Activated naive CD4-positive, alpha-beta T cell treated with anti-CD3 and anti-CD28 coated beads, Interleukin-2, amount 10 ng/mL, durations not matched to agents 7 days and 5 days (primary cell): ENCODE measurements around the gene RFX1.
"Not testable (repeated sequence)": the region's sequence is repeated elsewhere in the genome, so short reads cannot be mapped to it uniquely, and the experiment has no call there.

ENCODE experiments used
- CTCF ChIA-PET: fragments of 350-600 bp; sonication (Branson Sonifier 250); formaldehyde crosslinking; loops from one replicate; lab custom pipeline; 2021; ENCODE audit warnings: antibody characterized with exemption; lab: Charles Lee
- DNase-seq: peaks from one replicate; pipeline ENCODE4 v3.0.0-alpha.2; 2020
- H3K27ac Mint-ChIP-seq: one replicate; pipeline ENCODE4 v1.8.0; 2021; ENCODE audit warnings: mild to moderate bottlenecking, moderate library complexity, mixed read lengths
- H3K27me3 Mint-ChIP-seq: one replicate; pipeline ENCODE4 v1.8.0; 2021; ENCODE audit warnings: mild to moderate bottlenecking, mixed read lengths
- H3K36me3 Mint-ChIP-seq: one replicate; pipeline ENCODE4 v1.8.0; 2021; ENCODE audit warnings: mixed read lengths
- H3K4me1 Mint-ChIP-seq: one replicate; pipeline ENCODE4 v1.8.0; 2021; ENCODE audit warnings: mixed read lengths
- H3K4me3 Mint-ChIP-seq: one replicate; pipeline ENCODE4 v1.8.0; 2021; ENCODE audit warnings: mild to moderate bottlenecking, moderate library complexity, mixed read lengths
- H3K9me3 Mint-ChIP-seq: one replicate; pipeline ENCODE4 v1.8.0; 2021; ENCODE audit warnings: mixed read lengths

The RFX1 gene

DNA sequence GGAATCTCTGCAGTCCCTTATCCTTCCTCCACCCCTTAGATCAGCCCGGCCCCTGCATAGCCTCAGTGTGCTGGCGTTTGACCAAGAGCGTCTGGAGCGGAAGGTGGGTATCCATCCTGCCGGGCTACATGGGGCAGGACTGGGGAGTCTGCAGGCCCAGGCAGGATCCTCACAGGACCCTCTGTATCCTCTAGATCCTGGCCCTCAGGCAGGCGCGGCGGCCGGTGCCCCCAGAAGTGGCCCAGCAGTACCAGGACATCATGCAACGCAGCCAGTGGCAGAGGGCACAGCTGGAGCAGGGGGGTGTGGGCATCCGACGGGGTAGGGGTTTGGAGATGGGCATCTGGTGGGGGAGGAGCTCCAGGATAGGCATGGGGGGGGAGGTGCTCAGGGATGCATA is 76.8 kb downstream of the RFX1 start:
- peaks cover 21% of the 10 kb centered on the region for H3K36me3 Mint-ChIP-seq
- no peak for DNase-seq
- H3K27ac Mint-ChIP-seq, result no peak overlapping the region
- no peaks in the 10 kb centered on the region for H3K9me3 Mint-ChIP-seq
- H3K4me3 Mint-ChIP-seq, result no peak overlapping the region
- peaks cover 16% of the 10 kb centered on the region for H3K4me1 Mint-ChIP-seq
- CTCF ChIA-PET, result interaction anchor here (0.7 kb wide), 1 partner anchor 29 kb away, joined by 3 read pairs; no protein-coding TSS in a partner anchor
- H3K27me3 Mint-ChIP-seq, result peaks cover 10% of the 10 kb centered on the region

DNA sequence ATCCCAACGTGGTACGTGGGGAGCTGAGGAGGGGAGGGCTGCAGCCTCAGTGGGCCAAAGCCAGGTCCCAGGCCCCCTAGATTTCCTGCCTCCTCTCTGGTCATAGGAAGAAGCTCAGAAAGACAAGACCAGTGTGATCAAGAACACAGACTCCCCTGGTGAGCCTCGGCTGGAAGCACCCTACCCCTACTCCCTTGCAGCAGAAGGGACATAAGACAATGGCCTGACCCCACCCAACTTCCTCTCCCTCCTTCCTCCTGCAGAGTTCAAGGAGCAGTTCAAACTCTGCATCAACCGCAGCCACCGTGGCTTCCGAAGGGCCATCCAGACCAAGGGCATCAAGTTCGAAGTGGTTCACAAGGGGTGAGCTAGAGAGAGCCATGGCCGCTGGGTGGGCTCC is 79.4 kb downstream of the RFX1 start:
- peaks cover 39% of the 10 kb centered on the region for H3K36me3 Mint-ChIP-seq
- H3K27ac Mint-ChIP-seq, result peak overlapping the region; percentile 42
- no peaks in the 10 kb centered on the region for H3K9me3 Mint-ChIP-seq
- no peak for DNase-seq
- peaks cover 19% of the 10 kb centered on the region for H3K4me1 Mint-ChIP-seq
- CTCF ChIA-PET, result no interaction called here
- no peaks in the 10 kb centered on the region for H3K27me3 Mint-ChIP-seq
- H3K4me3 Mint-ChIP-seq, result no peak overlapping the region

- no peaks in the 10 kb centered on the region for H3K27me3 Mint-ChIP-seq
- no peak overlapping the region for H3K4me3 Mint-ChIP-seq
- peaks cover 20% of the 10 kb centered on the region for H3K4me1 Mint-ChIP-seq
- no peak for DNase-seq
- no peak overlapping the region for H3K27ac Mint-ChIP-seq
- CTCF ChIA-PET, result no interaction called here
- peaks cover 3% of the 10 kb centered on the region for H3K9me3 Mint-ChIP-seq
- peaks cover 46% of the 10 kb centered on the region for H3K36me3 Mint-ChIP-seq
Measured at GRCh38 chr19:13926010-13926409, 80.1 kb downstream of the RFX1 start.

GRCh38 chr19:13923194-13923987 is 82.7 kb downstream of the RFX1 start:
- peaks cover 21% of the 10 kb centered on the region for H3K4me1 Mint-ChIP-seq
- peaks cover 61% of the 10 kb centered on the region for H3K36me3 Mint-ChIP-seq
- H3K27me3 Mint-ChIP-seq, result no peaks in the 10 kb centered on the region
- CTCF ChIA-PET, result interaction anchor here (0.8 kb wide), 1 partner anchor 136 kb away, joined by 3 read pairs; no protein-coding TSS in a partner anchor
- H3K27ac Mint-ChIP-seq, result no peak overlapping the region
- H3K4me3 Mint-ChIP-seq, result no peak overlapping the region
- DNase-seq, result no peak
- H3K9me3 Mint-ChIP-seq, result peaks cover 9% of the 10 kb centered on the region

DNA sequence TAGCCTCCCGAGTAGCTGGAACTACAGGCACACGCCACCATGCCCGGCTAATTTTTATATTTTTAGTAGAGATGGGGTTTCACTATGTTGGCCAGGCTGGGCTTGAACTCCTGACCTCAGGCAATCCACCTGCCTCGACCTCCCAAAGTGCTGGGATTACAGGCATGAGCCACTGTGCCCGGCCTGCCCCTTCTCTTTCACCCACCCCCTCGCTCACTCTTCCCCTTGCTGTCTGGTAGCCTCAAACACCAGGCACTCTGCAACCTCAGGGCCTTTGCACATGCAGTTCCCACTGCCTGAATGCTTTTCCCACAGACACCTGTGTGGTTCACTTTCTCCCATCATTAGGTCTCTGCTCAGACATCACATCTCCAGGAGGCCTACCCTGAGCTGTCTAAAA is 84.0 kb downstream of the RFX1 start:
- peaks cover 58% of the 10 kb centered on the region for H3K36me3 Mint-ChIP-seq
- CTCF ChIA-PET, result interaction anchor here (0.7 to 0.8 kb wide), 2 partner anchors 19 to 20 kb away, joined by 3 read pairs; no protein-coding TSS in a partner anchor

DNA sequence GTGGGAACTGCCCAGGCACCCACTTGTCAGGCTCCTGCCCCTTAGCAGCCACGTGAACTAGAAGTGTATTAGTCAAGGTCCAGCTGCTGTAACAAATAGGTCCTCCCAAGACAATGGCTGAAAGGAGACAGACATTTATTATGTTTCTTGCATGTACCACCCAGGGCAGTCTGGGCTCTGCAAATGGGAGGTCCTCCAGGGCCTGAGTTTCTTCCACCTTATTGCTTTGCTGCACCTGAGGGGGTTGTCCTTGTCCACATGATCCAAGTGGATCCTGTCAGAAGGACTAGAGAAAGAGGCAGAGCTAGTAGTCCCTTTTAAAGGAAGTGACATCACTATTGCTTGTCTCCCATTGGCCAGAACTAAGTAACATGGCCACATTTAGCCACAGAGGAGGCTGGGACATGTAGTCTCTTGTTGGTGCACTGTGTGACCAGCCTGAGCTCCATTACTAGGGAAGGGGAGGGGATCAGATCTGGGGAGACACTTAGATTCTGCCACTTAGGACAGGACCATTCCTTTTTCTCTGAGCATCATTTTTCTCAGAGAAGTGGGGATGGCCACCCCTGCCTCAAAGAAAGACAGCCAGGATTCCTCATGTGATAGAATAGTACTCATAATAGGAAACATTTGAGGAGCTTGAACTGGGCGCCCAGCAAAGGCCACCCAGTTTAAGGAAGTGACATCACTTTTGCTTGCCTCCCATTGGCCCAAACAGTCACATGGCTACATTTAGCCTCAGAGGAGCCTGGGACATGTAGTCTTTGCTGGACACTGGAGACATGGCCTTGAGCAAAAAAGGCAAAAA is 85.0 kb downstream of the RFX1 start:
- no peaks in the 10 kb centered on the region for H3K27me3 Mint-ChIP-seq
- peaks cover 51% of the 10 kb centered on the region for H3K36me3 Mint-ChIP-seq
- DNase-seq, result peak; percentile 49
- peaks cover 7% of the 10 kb centered on the region for H3K4me1 Mint-ChIP-seq
- H3K27ac Mint-ChIP-seq, result no peak overlapping the region
- no peak overlapping the region for H3K4me3 Mint-ChIP-seq
- H3K9me3 Mint-ChIP-seq, result peaks cover 9% of the 10 kb centered on the region
- CTCF ChIA-PET, result interaction anchor here (0.7 to 0.8 kb wide), 2 partner anchors 18 to 19 kb away, joined by 3 read pairs; no protein-coding TSS in a partner anchor

More for the DNA sequence above, 84.0 kb downstream of the RFX1 start:
- H3K9me3 Mint-ChIP-seq, H3K27me3 Mint-ChIP-seq, H3K4me3 Mint-ChIP-seq, DNase-seq, H3K27ac Mint-ChIP-seq: not testable (repeated sequence)
- peaks cover 16% of the 10 kb centered on the region for H3K4me1 Mint-ChIP-seq

DNA sequence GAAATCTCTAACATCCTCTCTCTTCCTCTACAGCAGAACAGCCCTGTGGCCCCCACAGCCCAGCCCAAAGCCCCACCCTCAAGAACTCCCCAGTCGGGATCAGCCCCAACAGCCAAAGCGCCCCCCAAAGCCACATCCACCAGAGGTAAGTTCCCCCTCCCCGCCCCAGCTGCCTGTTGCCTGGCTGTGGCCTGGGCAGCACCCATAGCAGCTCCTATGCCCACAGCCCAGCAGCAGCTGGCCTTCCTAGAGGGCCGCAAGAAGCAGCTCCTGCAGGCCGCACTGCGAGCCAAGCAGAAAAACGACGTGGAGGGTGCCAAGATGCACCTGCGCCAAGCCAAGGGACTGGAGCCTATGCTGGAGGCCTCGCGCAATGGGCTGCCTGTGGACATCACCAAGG is 85.6 kb downstream of the RFX1 start:
- peaks cover 9% of the 10 kb centered on the region for H3K9me3 Mint-ChIP-seq
- H3K36me3 Mint-ChIP-seq, result peaks cover 49% of the 10 kb centered on the region
- H3K27me3 Mint-ChIP-seq, result no peaks in the 10 kb centered on the region
- H3K4me1 Mint-ChIP-seq, result peaks cover 5% of the 10 kb centered on the region
- no peak overlapping the region for H3K27ac Mint-ChIP-seq
- CTCF ChIA-PET, result no interaction called here
- no peak overlapping the region for H3K4me3 Mint-ChIP-seq
- DNase-seq, result no peak

DNA sequence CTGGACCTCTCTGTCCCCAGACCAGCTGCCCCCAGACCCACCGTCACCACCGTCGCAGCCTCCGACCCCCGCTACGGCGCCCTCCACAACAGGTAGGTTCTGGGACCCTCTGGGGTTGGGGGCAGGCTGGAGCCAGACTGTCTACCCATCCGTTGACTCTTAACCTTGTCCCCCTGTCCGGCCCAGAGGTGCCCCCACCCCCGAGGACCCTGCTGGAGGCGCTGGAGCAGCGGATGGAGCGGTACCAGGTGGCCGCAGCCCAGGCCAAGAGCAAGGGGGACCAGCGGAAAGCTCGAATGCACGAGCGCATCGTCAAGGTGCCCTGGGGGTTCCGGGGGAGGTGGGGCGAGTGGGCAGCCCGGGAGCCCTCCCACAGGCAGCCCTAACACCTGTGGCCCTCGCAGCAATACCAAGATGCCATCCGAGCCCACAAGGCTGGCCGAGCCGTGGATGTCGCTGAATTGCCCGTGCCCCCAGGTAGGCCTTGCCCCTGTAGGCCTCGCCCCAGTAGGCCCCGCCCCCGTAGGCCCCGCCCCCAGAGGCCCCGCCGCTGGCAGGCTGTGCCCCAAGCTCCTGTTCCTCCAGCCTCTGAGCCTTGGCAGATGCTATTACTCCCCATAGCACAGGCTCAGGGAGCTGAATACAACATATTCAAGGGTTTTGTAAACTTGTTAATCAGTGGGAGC is 87.3 kb downstream of the RFX1 start:
- no peak overlapping the region for H3K27ac Mint-ChIP-seq
- peaks cover 5% of the 10 kb centered on the region for H3K4me1 Mint-ChIP-seq
- H3K4me3 Mint-ChIP-seq, result no peak overlapping the region
- no peaks in the 10 kb centered on the region for H3K27me3 Mint-ChIP-seq
- H3K36me3 Mint-ChIP-seq, result peaks cover 47% of the 10 kb centered on the region
- DNase-seq, result no peak
- CTCF ChIA-PET, result interaction anchor here (0.6 kb wide), 1 partner anchor 40 kb away, joined by 3 read pairs; no protein-coding TSS in a partner anchor
- peaks cover 9% of the 10 kb centered on the region for H3K9me3 Mint-ChIP-seq

DNA sequence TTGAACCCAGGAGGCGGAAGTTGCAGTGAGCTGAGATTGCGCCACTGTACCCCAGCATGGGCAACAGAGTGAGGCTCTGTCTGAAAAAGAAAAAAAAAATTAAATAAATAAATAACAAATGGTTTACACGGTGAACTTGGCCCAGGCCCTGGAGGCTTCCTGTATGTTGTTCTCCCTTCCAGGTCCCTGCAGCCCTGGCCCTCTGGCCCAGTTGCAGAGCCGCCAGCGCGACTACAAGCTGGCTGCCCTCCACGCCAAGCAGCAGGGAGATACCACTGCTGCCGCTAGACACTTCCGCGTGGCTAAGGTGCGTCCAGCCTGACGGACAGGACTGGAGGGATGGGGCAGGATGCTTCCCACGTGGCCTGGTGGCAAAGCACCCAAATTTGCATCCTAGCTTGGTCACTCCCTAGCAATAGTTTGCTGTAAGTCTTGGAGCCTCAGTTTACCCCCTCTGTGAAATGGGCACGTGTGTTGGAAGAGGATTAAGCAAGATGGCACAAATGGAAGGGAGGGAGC is 88.2 kb downstream of the RFX1 start:
- Mint-ChIP-seq H3K4me3 (no peak overlapping the region), H3K9me3 (peaks cover 9% of the 10 kb centered on the region), H3K27ac (no peak overlapping the region), H3K27me3 (no peaks in the 10 kb centered on the region), H3K4me1 (peaks cover 5% of the 10 kb centered on the region), H3K36me3 (peaks cover 42% of the 10 kb centered on the region)
- no peak for DNase-seq
- CTCF ChIA-PET, result no interaction called here

GRCh38 chr19:13914777-13915176 is 91.3 kb downstream of the RFX1 start:
- Mint-ChIP-seq H3K4me1 (no peaks in the 10 kb centered on the region), H3K9me3 (no peaks in the 10 kb centered on the region), H3K36me3 (peaks cover 22% of the 10 kb centered on the region), H3K27ac (no peak overlapping the region), H3K4me3 (no peak overlapping the region), H3K27me3 (no peaks in the 10 kb centered on the region)
- CTCF ChIA-PET, result no interaction called here
- no peak for DNase-seq

DNA sequence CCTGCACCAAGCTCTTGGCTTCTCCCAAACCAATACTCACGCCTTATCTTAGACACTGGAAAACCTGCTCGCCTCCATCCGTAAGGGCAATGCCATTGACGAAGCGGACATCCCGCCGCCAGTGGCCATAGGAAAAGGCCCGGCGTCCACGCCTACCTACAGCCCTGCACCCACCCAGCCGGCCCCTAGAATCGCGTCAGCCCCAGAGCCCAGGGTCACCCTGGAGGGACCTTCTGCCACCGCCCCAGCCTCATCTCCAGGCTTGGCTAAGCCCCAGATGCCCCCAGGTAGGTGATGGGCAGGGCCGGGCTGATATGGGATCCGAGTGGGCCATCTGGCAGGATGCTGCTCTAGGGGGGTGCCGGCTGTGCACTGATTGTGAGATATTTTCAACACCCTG is 92.8 kb downstream of the RFX1 start:
- no peak overlapping the region for H3K27ac Mint-ChIP-seq
- DNase-seq, result no peak
- H3K27me3 Mint-ChIP-seq, result no peaks in the 10 kb centered on the region
- no peaks in the 10 kb centered on the region for H3K9me3 Mint-ChIP-seq
- H3K4me3 Mint-ChIP-seq, result no peak overlapping the region
- CTCF ChIA-PET, result interaction anchor here (1.0 kb wide), 1 partner anchor 55 kb away, joined by 3 read pairs; no protein-coding TSS in a partner anchor
- H3K36me3 Mint-ChIP-seq, result peaks cover 18% of the 10 kb centered on the region
- no peaks in the 10 kb centered on the region for H3K4me1 Mint-ChIP-seq
